Smooth muscle cell (in vitro differentiated cells): ENCODE data around the gene ITGB3. TPM values are rescaled to one million over a fixed set of nuclear protein-coding genes. Genes with fewer than 3 reads are reported as not detected.

ENCODE experiments used
- DNase-seq: peaks from one replicate; lab custom pipeline; 2025; ENCODE audit not compliant: unreplicated experiment; lab: John Stamatoyannopoulos, UW
- H2AFZ ChIP-seq: fragments of 200-600 bp; sonication (generic); 2 replicates; pipeline ENCODE4 v1.6.0; 2016; ENCODE audit warnings: antibody characterized with exemption, low read depth, mild to moderate bottlenecking
- H3F3A ChIP-seq: fragments of 200-600 bp; sonication (generic); 2 replicates; pipeline ENCODE4 v1.6.0; 2017; ENCODE audit warnings: antibody characterized with exemption, low read depth
- H3K27ac ChIP-seq: fragments of 200-600 bp; sonication (generic); 2 replicates; pipeline ENCODE4 v1.5.1; 2016; ENCODE audit warnings: low read depth, mild to moderate bottlenecking
- H3K27me3 ChIP-seq: fragments of 200-600 bp; sonication (generic); 2 replicates; pipeline ENCODE4 v1.6.1; 2016; ENCODE audit warnings: low read depth, mild to moderate bottlenecking
- H3K36me3 ChIP-seq: fragments of 200-600 bp; sonication (generic); 2 replicates; pipeline ENCODE4 v1.5.1; 2016; ENCODE audit warnings: low read depth
- H3K4me1 ChIP-seq: fragments of 200-600 bp; sonication (generic); 2 replicates; pipeline ENCODE4 v1.5.1; 2016; ENCODE audit warnings: low read depth
- H3K4me2 ChIP-seq: fragments of 200-600 bp; sonication (generic); 2 replicates; pipeline ENCODE4 v1.6.0; 2016; ENCODE audit warnings: mild to moderate bottlenecking
- H3K4me3 ChIP-seq: fragments of 200-600 bp; sonication (generic); 2 replicates; pipeline ENCODE4 v1.5.1; 2016; ENCODE audit warnings: mild to moderate bottlenecking
- H3K79me2 ChIP-seq: fragments of 200-600 bp; sonication (generic); 2 replicates; pipeline ENCODE4 v1.6.0; 2016; ENCODE audit warnings: low read depth, mild to moderate bottlenecking
- H3K9ac ChIP-seq: fragments of 200-600 bp; sonication (generic); 2 replicates; pipeline ENCODE4 v1.6.0; 2016; ENCODE audit warnings: low read depth
- H3K9me3 ChIP-seq: fragments of 200-600 bp; sonication (generic); replicated peaks from 2 replicates; pipeline ENCODE4 v1.5.1; 2016; ENCODE audit warnings: low read depth
- H4K20me1 ChIP-seq: fragments of 200-600 bp; sonication (generic); 2 replicates; pipeline ENCODE4 v1.6.0; 2016; ENCODE audit warnings: low read depth
- WGBS: methylation state at CpG from one replicate; pipeline ENCODE4 v1.1.7; 2016; ENCODE audit warnings: low lambda C conversion rate; 5-methylcytosine and 5-hydroxymethylcytosine counted together
- polyA plus RNA-seq: library from polyadenylated mRNA; unstranded; fragments of >200 nt; fragmentation: Nextera tagmentation; extraction: Ambion mirVana; gene quantifications from 2 replicates; pipeline ENCODE4 v1.2.1, GENCODE V29; 2016
- total RNA-seq: library from RNA; depleted of rRNA; stranded (reverse); fragments of >200 nt; gene quantifications from 2 replicates; pipeline ENCODE4 v1.2.3, GENCODE V29; 2014
- TF ChIP-seq, protein P1 (sequence below): fragments of 200-600 bp; sonication (generic); IDR thresholded peaks from 2 replicates; pipeline ENCODE4 v1.5.1; 2017; ENCODE audit warnings: borderline replicate concordance, mild to moderate bottlenecking, antibody characterized with exemption; ENCODE audit not compliant: insufficient read depth, poor library complexity, severe bottlenecking

The ITGB3 gene
- total and polyA plus RNA-seq, 2 experiments from 2014 or later, result 3.9 to 7.9 TPM

DNA sequence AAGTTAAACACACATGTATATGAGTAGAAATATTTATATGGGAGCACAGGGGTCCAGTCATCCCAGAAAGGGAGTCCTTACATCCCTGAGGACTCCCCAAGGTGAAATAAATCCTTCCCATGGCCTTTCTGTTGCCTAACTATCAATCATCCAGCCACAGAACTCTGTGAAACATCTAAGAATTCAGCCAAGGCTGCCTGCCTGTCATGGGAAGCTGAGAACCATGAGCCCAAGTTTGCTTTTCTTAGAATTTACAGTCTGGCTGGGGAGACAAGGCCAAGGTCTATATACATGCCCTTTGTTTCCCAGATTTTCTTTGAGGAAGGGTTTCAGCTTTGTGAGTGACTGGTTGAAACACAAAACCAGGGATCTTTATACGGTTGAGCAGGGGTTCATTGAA lies 28.7 kb upstream of the ITGB3 start:
- Histone ChIP-seq H2AFZ (peak overlapping the region; percentile 39), H3K4me2 (no peak overlapping the region)

DNA sequence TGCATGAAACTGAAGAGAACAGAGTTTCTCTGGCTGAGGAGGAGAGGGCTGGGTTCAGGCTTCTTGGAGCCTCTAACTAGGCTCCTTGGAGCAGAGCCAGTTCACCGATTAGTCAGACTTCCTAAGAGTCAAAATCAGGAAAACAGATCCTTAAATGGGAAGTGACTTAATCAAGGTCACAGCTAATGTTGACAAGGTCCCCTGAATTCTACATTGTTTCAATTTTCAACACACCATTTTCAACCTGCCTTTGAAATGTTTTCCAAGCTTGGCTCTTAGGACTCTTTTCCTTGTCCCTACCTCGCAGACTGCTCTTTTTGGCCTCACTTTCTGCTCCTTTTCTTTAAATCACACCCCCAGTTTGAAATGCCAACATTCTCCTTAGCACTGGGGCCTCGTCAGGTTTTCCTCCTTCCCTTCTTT lies 28.2 kb upstream of the ITGB3 start:
- Histone ChIP-seq H3K27ac (peak overlapping the region; percentile 42), H3F3A (no peaks in the 10 kb centered on the region), H3K9ac (no peak overlapping the region), H3K4me3 (no peak overlapping the region), H3K9me3 (no peaks in the 10 kb centered on the region), H3K4me1 (no peaks in the 10 kb centered on the region), H3K27me3 (no peaks in the 10 kb centered on the region), H3K36me3 (no peaks in the 10 kb centered on the region), H3K79me2 (no peaks in the 10 kb centered on the region), H3K4me2 (peak overlapping the region; percentile 66), H2AFZ (peak overlapping the region; percentile 39), H4K20me1 (no peaks in the 10 kb centered on the region)
- TF ChIP-seq, protein P1, sequence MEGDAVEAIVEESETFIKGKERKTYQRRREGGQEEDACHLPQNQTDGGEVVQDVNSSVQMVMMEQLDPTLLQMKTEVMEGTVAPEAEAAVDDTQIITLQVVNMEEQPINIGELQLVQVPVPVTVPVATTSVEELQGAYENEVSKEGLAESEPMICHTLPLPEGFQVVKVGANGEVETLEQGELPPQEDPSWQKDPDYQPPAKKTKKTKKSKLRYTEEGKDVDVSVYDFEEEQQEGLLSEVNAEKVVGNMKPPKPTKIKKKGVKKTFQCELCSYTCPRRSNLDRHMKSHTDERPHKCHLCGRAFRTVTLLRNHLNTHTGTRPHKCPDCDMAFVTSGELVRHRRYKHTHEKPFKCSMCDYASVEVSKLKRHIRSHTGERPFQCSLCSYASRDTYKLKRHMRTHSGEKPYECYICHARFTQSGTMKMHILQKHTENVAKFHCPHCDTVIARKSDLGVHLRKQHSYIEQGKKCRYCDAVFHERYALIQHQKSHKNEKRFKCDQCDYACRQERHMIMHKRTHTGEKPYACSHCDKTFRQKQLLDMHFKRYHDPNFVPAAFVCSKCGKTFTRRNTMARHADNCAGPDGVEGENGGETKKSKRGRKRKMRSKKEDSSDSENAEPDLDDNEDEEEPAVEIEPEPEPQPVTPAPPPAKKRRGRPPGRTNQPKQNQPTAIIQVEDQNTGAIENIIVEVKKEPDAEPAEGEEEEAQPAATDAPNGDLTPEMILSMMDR, result no peak
- DNase-seq, result no peak
- 67% methylated on average over 3 of the region's 3 CpGs for WGBS

More for the DNA sequence above, 28.7 kb upstream of the ITGB3 start:
- Histone ChIP-seq H3K4me3 (no peak overlapping the region), H4K20me1 (no peaks in the 10 kb centered on the region), H3K27ac (peak overlapping the region; percentile 42), H3K4me1 (no peaks in the 10 kb centered on the region), H3K9ac (no peak overlapping the region), H3K79me2 (no peaks in the 10 kb centered on the region), H3K36me3 (no peaks in the 10 kb centered on the region), H3K9me3 (no peaks in the 10 kb centered on the region), H3F3A (no peaks in the 10 kb centered on the region), H3K27me3 (no peaks in the 10 kb centered on the region)
- DNase-seq, result no peak
- 81% methylated on average over 1 of the region's 1 CpG for WGBS
- TF ChIP-seq, protein P1, result no peak

DNA sequence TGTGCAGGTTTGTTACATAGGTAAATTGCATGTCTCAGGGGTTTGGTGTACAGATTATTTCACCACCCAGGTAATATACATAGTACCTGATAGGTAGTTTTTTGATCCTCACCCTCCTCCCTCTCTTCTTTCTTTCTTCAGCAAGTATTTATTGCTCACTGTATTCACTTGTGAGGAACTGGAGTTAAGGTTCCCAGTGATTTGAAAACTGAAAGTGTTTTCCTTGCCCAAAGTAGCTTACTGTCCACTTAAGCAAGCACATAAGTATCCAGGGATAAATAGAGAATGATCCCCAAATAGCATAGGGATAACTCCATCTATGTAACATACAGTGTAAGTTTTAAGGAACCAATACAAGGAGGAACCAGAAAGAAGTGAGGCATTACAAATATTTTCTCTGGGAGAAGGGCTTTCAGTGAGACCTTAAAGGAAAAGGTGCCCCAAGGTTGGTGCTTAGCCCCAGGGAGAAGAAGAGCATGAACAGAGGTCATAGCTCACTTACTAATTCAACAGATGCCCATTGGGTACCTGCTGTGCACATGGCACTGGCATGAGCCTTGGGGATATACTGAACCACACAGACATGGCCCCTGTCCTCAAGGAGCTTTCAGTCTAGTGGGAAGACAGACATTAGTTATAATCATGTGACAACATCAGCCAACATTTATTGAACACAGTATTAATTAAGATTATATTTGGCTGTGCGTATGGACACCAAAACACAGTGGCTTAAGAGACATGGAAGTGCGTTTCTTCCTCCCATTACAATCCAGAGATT lies 27.5 kb upstream of the ITGB3 start:
- Histone ChIP-seq H3K36me3 (no peaks in the 10 kb centered on the region), H3F3A (no peaks in the 10 kb centered on the region), H3K27ac (peak overlapping the region; percentile 42), H3K9ac (no peak overlapping the region), H3K4me2 (no peak overlapping the region), H3K79me2 (no peaks in the 10 kb centered on the region), H2AFZ (no peak overlapping the region), H3K9me3 (no peaks in the 10 kb centered on the region), H3K27me3 (no peaks in the 10 kb centered on the region), H3K4me3 (no peak overlapping the region), H3K4me1 (no peaks in the 10 kb centered on the region), H4K20me1 (no peaks in the 10 kb centered on the region)
- 100% methylated on average over 2 of the region's 2 CpGs for WGBS
- DNase-seq, result no peak
- TF ChIP-seq, protein P1, result no peak

DNA sequence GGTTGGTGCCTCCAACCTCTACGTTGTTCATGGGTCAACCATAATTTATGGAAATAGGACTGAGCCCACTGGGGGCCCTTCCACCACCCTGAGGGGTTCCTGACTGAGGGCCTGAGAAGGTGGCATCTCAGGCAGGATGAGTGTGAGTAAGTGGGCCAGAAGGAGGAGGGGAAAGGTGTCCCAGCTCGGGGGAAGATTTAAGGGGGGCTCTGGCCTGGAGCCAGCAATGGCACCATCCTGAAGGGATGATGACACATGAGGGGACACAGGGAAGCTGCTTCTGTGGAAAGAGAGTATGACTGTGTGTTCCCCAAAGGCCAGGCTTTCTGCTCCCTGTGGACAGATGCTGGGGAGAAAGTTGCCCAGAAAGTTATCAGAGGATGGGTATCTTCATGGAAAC lies 25.8 kb upstream of the ITGB3 start:
- Histone ChIP-seq H3F3A (no peaks in the 10 kb centered on the region), H4K20me1 (no peaks in the 10 kb centered on the region), H3K27me3 (no peaks in the 10 kb centered on the region), H3K36me3 (no peaks in the 10 kb centered on the region), H3K4me3 (no peak overlapping the region), H3K27ac (no peak overlapping the region), H3K4me2 (no peak overlapping the region), H3K79me2 (no peaks in the 10 kb centered on the region), H3K9me3 (no peaks in the 10 kb centered on the region), H2AFZ (no peak overlapping the region), H3K9ac (no peak overlapping the region), H3K4me1 (no peaks in the 10 kb centered on the region)
- TF ChIP-seq, protein P1, result no peak
- 87% methylated on average over 2 of the region's 2 CpGs for WGBS
- DNase-seq, result no peak
